HPDE6-E6E7 (cell line): Measurements from ENCODE around the gene XYLT1.
"Not testable (repeated sequence)": the region's sequence is repeated elsewhere in the genome, so short reads cannot be mapped to it uniquely, and the experiment has no call there.

Source experiments
- DNase-seq: peaks from one replicate; pipeline ENCODE4 v3.0.0; 2011; ENCODE audit warnings: missing footprints; ENCODE audit errors: extremely low spot score

Gene XYLT1

DNA sequence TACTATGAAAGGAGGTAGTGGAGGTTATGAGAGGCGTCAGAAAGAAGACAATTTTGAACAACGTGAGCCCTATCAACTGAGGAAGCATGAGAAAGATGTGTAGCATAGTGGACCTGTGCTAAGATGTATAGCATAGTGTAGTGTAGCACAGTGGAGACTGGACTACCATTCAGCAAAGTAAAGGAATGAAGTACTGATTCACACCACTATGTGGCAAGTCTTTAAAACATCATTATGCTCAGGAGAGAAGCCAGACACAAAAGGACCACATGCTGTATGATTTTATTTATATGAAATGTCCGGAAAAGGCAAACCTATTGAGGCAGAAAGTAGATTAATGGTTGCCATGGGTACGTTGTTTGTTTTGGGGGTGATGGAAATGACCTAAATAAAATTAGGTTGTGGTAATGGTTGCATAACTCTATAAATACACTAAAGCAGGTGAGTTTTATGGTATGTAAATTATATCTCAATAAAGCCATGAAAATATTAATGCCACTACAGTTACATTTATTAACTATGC is 20.4 kb upstream of the XYLT1 start:
- DNase-seq = no peak

DNA sequence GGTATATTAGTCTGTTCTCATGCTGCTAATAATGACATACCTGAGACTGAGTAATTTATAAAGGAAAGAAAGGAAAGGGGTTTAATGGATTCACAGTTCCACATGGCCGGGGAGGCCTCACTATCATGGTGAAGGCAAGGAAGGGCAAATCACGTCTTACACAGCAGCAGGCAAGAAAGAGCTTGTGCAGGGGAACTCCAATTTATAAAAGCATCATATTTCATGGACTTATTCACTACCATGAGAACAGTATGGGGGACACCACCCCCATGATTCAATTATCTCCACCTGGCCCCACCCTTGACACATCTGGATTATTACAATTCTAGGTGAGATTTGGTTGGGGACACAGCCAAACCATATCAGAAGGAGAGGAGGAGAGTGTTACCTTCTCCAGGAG is 17.7 kb upstream of the XYLT1 start:
- DNase-seq = no peak

DNA sequence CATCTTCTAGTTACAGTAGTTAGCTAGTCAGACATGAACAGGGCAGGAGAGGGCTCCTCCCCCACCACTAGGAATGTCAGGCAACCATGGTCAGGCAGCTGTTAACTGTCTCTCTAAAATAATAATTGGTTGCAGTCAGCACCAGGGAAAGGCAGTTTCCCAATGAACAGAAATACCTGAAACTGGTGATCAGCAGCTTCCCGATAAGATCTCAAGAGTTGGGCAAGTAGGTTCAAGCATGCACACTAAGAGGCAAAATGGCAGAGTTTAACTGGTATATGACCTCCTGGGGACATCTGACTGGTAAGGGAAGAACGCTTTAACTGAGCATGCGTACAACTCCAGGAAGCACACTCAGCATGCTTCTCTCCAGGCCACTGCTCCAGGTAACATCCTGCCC is 12.6 kb upstream of the XYLT1 start:
- no peak for DNase-seq

DNA sequence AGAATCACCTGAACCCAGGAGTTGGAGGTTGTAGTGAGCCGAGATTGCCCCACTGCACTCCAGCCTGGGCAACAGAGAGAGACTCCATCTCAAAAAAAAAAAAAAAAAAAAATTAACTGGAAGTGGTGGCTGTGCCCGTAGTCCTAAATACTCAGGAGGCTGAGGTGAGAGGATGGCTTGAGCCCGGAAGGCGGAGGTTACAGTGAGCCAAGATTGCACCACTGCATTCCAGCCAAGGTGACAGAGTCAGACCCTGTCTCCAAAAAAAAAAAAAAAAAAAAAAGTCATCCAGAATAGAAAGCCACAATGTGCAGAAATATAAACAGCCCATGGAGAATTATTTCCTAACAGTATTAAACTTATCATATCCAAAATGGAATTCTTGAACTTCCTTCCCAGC is 11.6 kb upstream of the XYLT1 start:
- DNase-seq = not testable (repeated sequence)

- no peak for DNase-seq
Observed at GRCh38 chr16:17481736-17482135, 11.0 kb upstream of the XYLT1 start.

DNA sequence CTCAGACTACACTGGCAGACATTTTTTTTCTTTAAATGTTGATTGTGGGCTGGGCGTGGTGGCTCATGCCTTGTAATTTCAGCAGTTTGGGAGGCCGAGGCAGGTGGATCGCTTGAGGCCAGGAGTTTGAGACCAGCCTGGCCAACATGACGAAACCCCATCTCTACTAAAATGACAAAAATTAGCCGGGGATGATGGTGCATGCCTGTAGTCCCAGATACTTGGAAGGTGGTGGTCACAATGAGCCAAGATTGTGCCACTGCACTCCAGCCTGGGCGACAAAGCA is 6.4 kb upstream of the XYLT1 start:
- DNase-seq = not testable (repeated sequence)

- peak; percentile 27 for DNase-seq
Observed at GRCh38 chr16:17476414-17477259, 5.9 kb upstream of the XYLT1 start.

GRCh38 chr16:17475104-17475503 is 4.3 kb upstream of the XYLT1 start:
- no peak for DNase-seq

DNA sequence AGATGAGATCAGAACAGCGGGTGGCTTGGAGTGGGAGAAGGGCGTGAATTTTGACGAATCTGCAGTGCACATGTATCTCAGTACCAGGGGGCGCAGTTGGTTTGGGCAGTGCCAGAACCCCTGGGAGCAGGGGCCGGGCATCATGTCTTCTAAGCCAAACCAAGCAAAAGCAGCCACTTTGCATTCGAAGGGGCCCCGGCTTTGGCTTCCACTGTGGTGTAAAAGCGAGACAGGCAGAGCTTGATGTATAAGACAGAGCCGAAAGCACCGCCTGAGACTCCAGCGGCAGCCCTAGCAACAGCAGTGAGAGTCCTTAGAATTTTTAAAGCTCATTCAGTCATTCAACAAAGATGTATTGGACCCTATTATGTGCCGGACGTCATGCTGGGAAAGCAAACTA is 3.8 kb upstream of the XYLT1 start:
- no peak for DNase-seq

DNA sequence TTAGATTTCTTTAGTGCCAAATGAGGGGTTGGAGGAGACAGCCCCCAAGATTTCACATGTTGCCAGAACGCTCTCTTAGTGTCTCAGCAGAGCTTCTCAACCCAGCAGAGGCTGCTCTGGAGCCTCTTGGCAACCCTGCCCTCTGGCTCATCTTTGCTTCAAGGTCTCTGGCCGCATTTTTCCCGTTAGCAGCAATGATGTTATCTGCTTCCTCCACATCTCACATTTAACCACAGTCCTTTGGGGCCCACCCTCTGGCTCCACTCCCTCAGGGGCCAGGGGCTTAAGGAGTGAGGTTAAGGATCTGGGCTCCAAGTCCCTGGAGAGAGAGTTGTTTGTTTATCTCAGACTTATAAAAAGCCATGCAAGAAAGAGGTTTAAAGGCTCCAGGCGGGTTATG is 3.3 kb upstream of the XYLT1 start:
- no peak for DNase-seq

DNA sequence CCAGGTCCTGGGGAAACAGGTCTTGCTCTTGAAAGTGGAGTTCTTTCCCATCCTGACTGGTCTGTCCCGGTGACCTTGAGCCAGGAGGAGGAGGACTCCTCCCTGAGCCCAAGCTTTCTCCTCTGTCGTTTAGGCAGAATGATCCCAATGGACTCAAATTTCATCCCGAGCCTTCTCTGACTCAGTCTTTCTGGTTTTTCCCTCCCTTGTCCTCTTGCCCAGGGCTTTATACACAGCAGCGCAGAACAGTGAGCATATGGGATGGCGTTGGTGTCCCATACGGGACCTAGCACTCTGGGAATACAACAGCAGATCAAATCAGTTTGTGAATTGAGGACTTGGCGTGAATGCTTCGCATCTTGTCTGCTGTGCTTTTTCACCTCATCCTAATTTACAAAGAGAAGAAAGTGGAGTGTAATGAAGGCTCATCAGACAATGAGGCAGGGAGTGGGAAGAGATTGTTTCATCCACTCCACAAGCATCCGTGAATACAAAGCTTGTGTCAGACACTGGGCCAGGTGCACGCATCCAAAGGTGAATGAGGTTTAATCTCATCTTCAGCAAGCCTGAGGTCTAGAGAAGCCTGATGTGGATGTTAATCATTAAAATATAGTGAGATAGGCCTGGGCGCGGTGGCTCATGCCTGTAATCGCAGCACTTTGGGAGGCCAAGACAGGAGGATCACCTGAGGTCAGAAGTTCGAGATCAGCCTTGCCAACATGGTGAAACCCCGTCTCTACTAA is 1.1 kb upstream of the XYLT1 start:
- DNase-seq = no peak

- no peak for DNase-seq
Observed at GRCh38 chr16:17470182-17470907, 415 bp downstream of the XYLT1 start.

DNA sequence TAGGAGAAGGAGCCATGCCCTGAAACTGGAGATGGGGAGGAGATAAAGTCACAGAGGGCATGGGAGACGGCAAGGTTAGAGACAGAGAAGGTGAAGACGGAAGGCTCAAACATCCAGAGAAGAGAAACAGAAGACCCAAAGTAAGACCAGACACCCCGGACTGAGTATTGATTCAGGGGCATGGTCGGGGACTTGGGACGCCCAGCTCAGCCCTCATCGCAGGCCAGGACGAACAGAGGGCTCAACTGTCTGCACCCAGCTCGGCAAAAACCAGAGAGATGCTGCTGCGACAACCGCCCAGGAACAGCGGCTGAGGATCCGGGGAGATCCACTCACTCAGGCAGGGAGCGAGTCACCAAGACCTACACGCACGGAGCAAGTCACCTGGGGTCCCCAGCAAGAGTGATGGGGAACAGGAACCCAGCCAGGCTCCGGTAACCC is 999 bp downstream of the XYLT1 start:
- DNase-seq = no peak

- DNase-seq = no peak
Observed at GRCh38 chr16:17469011-17469740, 1.6 kb downstream of the XYLT1 start.

DNA sequence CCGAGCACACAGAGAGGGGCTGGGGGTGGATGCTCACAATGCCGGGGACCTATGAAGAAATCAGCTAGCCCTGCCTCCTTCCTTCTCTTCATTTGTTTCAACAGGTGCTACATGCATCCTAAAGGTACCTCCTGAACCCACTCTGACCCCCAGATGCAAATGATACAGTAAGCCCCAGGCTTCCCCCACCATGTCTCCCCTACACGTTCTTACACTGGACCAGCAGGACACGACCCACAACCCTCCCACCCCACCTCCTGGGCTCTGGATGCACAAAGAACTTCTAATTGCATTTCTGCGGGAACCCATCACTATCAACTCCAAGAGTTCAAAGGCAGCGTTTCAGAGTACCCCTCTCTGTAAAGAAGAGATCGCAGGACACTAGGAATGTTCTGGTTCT is 2.1 kb downstream of the XYLT1 start:
- no peak for DNase-seq

DNA sequence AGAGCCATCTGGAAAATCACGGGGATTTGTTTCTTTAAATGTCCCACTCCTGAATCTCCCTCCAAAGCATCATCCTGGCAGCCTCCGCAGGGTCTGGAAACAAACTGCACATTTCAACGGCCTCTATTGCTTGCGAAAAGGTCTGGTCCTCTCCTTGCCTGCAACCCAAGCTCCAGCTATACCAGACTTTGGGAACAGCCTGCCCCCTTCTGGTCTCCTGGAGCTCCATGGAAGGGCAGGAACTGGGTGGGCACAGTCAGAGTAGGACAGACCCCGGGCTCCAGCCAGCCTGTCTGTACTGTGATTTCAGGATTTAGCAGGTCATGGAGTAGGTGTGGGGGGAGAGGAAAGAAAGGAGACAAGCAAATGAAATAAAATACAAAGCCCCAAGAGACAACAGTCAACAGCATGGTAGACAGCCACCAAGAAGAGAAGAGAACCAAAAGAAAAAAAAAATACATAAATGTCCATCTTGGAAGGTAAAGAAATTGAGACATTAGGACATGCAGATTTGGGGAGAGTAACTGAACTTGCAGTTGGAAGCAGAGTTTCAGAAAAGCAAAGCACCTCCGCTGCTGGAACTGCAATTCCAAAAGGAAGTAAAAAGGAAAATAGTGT is 2.7 kb downstream of the XYLT1 start:
- DNase-seq = no peak

DNA sequence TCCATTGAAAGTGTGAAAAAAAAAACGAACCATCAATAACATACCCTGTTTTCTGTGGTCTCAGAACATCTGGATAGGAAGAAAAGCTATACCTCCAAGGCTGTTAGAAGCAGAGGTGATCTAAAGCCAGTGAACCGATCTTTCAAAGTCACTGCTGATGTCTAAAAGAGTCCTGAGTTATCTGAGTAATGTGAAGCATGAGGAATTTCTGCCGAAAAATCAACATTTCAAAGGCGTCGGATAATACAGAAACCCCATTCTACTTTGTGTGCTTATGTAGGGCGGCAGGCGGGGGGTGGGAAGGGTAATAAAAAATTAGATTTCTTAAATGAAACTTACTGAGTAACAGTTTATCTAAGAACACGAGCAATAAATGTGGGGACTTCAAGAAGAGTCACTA is 3.9 kb downstream of the XYLT1 start:
- no peak for DNase-seq

GRCh38 chr16:17465460-17465859 is 5.3 kb downstream of the XYLT1 start:
- DNase-seq = no peak

DNA sequence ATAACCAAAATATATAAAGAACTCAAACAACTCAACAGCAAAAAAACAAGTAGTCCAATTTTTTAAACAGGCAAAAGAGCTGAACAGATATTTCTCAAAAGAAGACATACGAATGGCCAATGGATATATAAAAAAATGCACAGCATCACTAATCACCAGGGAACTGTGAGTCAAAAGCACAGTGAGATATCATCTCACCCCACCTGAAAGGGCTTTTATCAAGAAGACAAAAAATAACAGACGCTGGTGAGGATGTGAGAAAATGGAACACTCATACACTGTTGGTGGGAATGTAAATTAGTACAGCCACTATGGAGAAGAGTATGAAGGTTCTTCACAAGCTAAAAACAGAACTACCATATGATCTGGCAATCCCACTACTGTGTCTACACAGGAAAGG is 7.4 kb downstream of the XYLT1 start:
- DNase-seq = no peak

DNA sequence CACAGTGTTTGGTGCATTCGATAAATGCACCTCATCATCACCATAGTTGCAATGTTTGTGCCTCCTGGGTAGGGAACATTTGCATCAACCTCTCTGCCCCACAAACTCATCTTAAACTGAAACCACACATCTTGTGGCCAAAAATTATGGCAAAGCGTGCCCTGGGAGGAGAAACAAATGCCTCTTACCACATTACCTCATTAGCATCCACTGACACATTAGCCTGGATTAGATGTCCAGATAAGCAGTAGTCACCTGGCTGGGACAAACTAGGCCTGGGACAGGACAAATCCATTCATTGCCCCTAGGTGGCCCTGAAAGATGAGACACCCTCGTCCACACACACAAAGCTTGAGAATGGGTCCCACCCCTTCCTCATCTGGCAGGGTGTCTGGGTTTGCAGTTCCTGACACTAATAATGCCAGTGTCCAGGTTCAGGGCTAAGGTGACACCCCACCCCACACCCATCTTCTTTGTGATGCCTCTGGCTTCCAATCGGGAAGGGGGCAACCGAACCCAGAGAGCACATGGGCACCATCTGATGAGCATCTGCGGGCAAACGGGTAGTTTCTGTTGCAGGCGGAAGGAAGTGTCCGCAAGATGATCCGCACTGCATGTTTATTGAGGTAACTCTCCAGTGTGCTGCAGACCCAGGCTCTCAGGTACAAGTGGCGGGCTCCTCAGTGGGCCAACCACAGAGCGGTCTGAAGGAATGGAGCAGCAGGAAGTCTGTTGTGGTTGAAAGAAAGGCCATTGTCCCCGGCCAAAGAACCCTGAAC is 8.6 kb downstream of the XYLT1 start:
- DNase-seq = no peak

DNA sequence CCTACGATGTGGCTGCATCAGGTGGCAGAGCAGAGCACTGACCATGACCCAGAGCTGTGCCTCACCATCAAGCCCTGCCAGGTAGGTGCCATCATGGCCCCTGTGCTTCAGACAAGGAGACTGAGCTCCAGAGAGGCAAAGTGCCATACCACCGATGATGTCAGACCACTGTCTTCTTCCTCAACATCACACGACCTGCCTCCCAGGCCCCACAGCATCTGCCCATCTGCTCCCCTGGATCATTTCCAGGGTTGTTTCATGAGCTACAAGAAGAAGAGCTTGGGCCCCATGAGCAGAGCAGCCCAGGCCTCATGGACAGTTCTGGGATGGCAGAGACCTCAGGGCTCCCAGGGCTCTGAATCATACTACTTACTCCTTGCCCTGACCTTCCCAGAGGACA is 9.9 kb downstream of the XYLT1 start:
- no peak for DNase-seq
